ENCODE results near the gene GUCY2C.

GRCh38 chr12:14668591-14668990, 27.8 kb downstream of the GUCY2C start:
- TF ChIP-seq CTCF (conservative IDR thresholded peaks at IDR 0.05 in 1 of 2, IDR thresholded peaks at IDR 0.05 in 1 of 2; ENCODE audit: extremely low read depth in 1 of 2, insufficient read depth in 1 of 2, low read depth in 1 of 2, low read length in 2 of 2), result no peak
- TF ChIP-seq EZH2 (IDR thresholded peaks at IDR 0.05; ENCODE audit: borderline replicate concordance, low read length), result no peak
